Activated T-helper 1 cell treated with anti-CD3 and anti-CD28 coated beads, Interleukin-2, amount 50 U/mL, for 16 hours (primary cell): Measurements from ENCODE around the gene NCAN.
"Not testable (repeated sequence)": the region's sequence is repeated elsewhere in the genome, so short reads cannot be mapped to it uniquely, and the experiment has no call there.

ENCODE experiments used
- DNase-seq, 2 donors: peaks; one replicate each; pipeline ENCODE4 v3.0.0-alpha.2; 2020; ENCODE audit warnings: low read depth in 1 of 2, low spot score in 1 of 2

NCAN gene

DNA sequence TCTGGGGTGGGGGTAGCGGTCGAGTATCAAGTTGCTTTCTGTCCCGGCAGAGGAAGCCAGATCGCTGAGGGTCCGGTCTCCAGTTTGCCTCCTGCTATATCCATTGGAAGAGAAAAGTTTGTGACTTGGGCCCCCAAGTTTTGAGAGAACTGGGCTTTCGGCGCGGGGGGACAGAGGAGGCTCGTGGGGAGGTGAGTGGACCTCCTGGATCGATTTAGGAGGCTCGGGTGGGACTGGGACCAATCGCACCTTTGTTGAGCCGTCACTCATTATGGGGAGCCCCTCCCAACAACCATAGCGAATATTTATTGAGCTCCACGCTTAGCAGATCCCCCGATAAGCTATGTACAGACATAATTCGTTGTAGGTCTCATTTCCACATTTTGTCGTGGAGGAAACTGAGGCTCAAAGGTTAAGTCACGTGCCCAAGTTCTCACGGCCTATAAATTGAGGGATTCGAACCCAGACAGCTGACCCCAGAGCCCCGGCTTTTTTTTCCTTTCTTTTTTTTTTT lies 18.8 kb upstream of the NCAN start:
- DNase-seq, result no peak

GRCh38 chr19:19193926-19194325 lies 17.8 kb upstream of the NCAN start:
- no peak for DNase-seq

DNA sequence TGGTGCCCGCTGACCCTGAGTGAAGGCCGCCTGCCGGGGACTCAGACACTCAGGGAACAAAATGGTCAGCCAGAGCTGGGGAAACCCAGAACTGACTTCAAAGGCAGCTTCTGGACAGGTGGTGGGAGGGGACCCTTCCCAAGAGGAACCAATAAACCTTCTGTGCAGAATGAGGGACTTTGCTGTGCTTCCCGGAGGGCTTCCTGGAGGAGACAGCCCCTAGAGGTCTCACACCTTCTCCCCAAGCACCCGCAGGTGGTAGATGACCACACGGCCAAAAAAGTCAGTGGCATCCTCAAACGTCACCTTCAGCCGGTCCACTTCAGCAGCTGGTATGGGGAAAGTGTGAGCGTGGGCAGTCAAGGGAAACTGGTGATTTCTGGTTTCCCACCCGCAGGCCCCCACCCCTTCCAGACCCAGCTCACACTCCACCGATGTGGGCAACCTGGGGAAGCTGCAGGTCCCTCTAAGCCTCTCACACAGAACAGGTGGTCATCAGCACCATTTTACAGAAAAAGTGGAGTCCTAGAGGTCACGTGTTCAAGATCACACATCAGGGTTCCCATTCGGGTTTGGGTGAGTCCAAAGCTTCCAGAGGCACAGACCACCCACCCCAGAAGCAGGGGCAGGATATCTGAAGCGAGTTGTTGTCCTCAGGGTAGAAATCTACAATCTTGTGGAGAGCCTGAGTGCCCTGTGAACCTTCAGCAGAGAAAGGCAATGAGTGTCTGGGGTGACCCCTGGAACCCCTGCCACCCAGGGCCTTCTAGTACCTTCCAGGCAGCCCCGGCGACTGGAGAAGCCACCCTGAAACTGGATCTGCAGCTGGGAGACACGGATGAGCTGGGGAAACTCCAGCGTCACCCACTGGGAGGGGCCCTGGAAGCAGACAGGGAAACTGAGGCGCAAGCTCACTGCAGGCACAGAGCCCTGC lies 9.8 kb upstream of the NCAN start:
- no peak for DNase-seq

GRCh38 chr19:19202707-19203011 lies 9.1 kb upstream of the NCAN start:
- DNase-seq, result no peak

DNA sequence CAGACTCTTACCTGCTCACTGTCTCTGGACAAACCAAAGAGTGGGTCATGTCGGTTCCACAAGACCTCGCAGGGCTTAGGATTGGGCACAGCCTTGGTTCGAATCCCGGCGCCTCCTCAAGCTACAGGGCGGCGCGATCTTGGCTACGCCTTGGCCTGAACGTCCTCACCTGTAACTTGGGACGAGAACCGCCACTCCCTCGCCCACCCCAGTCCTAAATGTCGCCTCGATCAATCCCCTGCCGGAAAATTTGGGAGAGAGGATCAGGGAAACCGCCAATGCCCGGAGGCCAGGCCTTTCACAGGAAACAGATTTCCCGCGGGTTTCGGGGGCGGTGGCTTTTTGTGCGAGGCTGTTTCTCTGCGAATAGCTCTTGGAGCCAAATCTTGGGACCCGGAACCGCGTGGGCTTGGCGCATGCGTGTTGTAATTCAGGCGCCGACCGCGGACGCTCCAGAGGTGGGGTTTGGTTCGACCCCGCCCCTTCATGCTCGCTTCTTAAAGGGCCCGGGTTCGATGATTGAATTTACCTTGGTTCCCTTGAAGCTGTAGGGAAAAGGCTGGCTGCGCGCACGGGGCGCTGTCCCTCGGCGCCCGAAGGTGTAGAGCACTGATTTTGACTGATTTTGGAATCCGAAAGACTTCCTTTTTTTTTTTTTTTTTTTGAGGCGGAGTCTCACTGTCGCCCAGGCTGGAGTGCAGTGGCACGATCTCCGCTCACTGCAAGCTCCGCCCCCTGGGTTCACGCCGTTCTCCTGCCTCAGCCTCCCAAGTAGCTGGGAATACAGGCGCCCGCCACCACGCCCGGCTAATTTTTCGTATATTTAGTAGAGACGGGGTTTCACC lies 8.5 kb upstream of the NCAN start, which contains the start of gene NR2C2AP:
Gene NR2C2AP (minus strand): TSS at position 403 of the 845 bp plus-strand sequence. CDS start 354 bp downstream, at position 49.
- DNase-seq, result peak; percentile 85 to 87

- no peak for DNase-seq
Measured at GRCh38 chr19:19204181-19204580, 7.6 kb upstream of the NCAN start.

DNA sequence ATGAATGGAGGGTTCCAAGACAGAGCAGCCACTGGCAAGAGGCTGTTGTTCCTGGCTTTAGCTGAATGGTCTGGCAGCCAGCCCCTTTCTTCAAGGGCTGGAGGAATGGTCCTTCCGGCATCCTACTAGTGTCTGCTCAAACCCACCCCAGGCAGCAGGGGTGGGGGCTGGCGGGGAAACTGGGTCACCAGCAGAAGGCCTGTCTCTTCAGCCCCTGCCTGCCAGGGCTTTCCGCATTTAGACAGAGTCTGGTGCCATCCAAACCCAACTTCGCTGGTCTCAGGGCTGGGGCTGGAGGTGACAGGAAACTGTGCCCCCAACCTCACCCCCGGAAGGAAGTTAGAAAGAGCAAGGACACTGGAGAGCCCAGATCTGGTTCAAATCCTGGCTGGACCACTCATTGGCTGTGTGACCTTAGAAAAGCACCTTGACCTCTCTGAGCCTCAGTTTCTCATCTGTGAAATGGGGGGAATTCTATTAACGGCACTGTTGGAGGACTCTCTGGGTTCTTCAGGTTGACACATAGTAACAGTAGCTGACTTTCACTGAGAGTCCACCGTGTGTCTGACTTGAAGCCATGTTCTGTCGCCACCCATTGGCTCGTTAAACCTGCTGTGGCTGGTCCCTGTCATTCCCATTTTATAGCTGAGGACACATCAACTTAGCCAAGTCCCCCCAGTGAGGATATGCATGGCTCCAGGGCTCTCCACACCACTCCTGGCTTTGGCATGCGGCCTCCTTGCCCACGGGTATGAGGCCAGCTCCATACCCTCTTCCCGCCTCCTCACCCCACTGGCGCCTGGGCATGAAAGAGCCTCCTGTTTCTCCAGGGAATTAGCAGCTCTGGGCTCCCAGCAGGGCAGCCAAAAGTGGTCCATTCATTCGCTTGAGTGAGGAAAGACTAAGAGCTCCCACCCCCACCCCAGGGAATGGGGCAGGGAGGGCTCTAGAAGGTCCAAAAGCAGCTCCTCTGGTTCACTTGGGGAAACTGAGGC lies 6.0 kb upstream of the NCAN start:
- DNase-seq, result no peak

GRCh38 chr19:19206938-19207337 lies 4.8 kb upstream of the NCAN start:
- DNase-seq, result no peak

GRCh38 chr19:19207637-19208572 lies 3.9 kb upstream of the NCAN start:
- DNase-seq, result no peak

DNA sequence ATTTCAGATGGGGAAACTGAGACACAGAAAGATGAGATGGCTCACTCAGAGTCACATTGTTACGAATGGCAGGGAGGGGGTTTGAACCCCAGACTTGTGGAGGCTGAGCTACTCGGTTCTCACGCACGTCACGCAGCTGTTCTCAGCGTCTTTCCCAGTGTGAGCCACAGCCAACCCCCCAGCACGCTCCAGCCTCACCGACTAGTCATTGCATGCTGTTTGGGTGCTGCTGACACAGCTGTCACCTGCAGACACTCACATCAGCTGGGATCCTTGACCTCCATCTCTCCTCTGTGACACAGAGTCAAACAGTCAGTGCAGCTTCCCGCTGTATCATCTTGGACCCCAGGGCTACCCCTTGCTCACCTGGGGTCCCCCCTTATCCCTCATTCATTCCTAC lies 2.4 kb upstream of the NCAN start:
- no peak for DNase-seq

DNA sequence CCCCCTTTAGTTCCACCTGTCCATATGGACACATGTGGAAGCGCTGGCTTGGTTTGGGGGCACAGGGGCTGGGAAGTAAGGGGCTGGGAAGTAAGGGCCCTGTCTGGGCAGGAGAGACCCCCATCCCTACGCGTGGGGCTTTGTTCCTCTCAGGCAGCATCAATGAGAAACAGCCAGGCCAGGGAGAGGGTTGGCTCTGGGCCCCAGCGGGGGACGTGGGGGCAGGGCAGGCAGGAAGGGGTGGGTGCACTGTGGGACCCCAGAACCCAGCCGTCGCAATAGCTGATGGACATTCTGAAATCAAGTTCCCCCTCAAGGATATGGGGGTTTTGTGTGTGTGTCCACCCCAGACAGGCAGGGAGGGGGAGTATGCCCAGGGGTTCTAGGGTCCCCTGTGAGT lies 1.2 kb downstream of the NCAN start:
- DNase-seq, result no peak

DNA sequence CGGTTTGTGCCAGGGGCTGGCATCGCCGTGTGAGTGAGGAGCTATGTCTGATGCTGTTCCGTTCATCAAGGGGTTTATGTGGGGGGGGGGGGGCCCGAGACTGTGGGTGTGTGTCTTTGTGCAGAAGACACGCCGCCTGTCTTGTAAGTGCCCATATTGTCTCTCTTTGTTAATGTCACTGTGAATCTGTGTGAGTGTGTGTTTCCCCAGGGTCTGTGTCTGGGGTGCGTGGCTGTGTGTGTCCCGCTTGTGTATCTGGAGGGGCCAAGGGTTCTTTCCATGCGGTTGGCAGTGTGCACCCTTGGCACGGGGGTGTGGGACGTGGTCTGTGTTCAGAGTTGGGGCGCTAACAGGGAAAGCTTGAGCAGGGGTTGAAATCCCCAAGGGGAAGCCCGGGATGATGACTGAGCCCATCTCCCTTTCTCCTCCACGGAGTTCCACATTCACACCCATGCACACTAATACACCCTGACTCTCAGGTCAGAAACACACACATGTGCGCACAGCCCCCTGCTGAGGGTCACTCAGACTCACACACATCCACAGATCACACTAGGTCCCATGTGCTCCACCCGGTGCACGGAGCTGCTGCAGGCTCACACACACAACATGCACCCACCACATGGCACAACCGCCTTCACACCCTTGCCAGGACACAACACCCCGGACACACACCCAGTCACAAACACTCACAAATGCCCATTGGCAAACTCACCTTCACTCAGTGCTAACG lies 1.8 kb downstream of the NCAN start:
- DNase-seq, result no peak

- DNase-seq, result no peak
Measured at GRCh38 chr19:19214159-19214490, 2.4 kb downstream of the NCAN start.

- no peak for DNase-seq
Measured at GRCh38 chr19:19214892-19215291, 3.1 kb downstream of the NCAN start.

GRCh38 chr19:19215792-19216191 lies 4.0 kb downstream of the NCAN start:
- DNase-seq, result no peak

GRCh38 chr19:19217099-19217498 lies 5.3 kb downstream of the NCAN start:
- DNase-seq, result no peak

DNA sequence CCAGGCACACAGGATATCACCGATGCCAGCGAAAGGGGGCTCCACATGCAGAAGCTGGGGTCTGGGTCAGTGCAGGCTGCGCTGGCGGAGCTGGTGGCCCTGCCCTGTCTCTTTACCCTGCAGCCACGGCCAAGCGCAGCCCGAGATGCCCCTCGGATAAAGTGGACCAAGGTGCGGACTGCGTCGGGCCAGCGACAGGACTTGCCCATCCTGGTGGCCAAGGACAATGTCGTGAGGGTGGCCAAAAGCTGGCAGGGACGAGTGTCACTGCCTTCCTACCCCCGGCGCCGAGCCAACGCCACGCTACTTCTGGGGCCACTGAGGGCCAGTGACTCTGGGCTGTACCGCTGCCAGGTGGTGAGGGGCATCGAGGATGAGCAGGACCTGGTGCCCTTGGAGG lies 7.2 kb downstream of the NCAN start:
- no peak for DNase-seq

GRCh38 chr19:19221000-19221399 lies 9.2 kb downstream of the NCAN start:
- not testable (repeated sequence) for DNase-seq

GRCh38 chr19:19223060-19223459 lies 11.3 kb downstream of the NCAN start:
- no peak for DNase-seq
